ENCODE data around the gene PODNL1.

GRCh38 chr19:13979686-13980085, 41.5 kb upstream of the PODNL1 start:
- TF ChIP-seq, protein P1, sequence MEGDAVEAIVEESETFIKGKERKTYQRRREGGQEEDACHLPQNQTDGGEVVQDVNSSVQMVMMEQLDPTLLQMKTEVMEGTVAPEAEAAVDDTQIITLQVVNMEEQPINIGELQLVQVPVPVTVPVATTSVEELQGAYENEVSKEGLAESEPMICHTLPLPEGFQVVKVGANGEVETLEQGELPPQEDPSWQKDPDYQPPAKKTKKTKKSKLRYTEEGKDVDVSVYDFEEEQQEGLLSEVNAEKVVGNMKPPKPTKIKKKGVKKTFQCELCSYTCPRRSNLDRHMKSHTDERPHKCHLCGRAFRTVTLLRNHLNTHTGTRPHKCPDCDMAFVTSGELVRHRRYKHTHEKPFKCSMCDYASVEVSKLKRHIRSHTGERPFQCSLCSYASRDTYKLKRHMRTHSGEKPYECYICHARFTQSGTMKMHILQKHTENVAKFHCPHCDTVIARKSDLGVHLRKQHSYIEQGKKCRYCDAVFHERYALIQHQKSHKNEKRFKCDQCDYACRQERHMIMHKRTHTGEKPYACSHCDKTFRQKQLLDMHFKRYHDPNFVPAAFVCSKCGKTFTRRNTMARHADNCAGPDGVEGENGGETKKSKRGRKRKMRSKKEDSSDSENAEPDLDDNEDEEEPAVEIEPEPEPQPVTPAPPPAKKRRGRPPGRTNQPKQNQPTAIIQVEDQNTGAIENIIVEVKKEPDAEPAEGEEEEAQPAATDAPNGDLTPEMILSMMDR (IDR thresholded peaks at IDR 0.05), result no peak
- TF ChIP-seq POLR2A (IDR thresholded peaks at IDR 0.05), result no peak

Measured in right lobe of liver (tissue), 4 donors.